SK-N-SH treated with all-trans-retinoic acid at 6 μM for 48 hours (cell line): ENCODE measurements around the gene SPTB.

Experiments
- ATAC-seq: fragments of 200-7000 bp; cut with Tn5 transposase; 3 replicates; pipeline ENCODE4 v1.9.1; 2020; ENCODE audit warnings: mild to moderate bottlenecking, moderate library complexity
- BACH2 ChIP-seq: fragments of 250-450 bp; sonication (Bioruptor Pico); IDR thresholded peaks from 2 replicates; pipeline ENCODE4 v1.9.0; 2021; ENCODE audit warnings: mild to moderate bottlenecking, borderline replicate concordance
- CSDC2 ChIP-seq: fragments of 250-450 bp; sonication (Bioruptor Pico); IDR thresholded peaks from 2 replicates; pipeline ENCODE4 v1.5.0; 2020; ENCODE audit warnings: mild to moderate bottlenecking, moderate library complexity
- ESRRG ChIP-seq: fragments of 250-450 bp; sonication (Bioruptor Pico); IDR thresholded peaks from 2 replicates; pipeline ENCODE4 v1.6.1; 2021; ENCODE audit warnings: mild to moderate bottlenecking
- ISL1 ChIP-seq: fragments of 250-450 bp; sonication (Bioruptor Pico); IDR thresholded peaks from 2 replicates; pipeline ENCODE4 v2.1.2; 2022; ENCODE audit warnings: mild to moderate bottlenecking, moderate library complexity
- OSR1 ChIP-seq: fragments of 250-450 bp; sonication (Bioruptor Pico); IDR thresholded peaks from 2 replicates; pipeline ENCODE4 v1.8.0; 2022; ENCODE audit warnings: moderate library complexity, mild to moderate bottlenecking, inconsistent platforms
- PPARA ChIP-seq: fragments of 250-450 bp; sonication (Bioruptor Pico); IDR thresholded peaks from 2 replicates; pipeline ENCODE4 v1.5.0; 2020; ENCODE audit warnings: mild to moderate bottlenecking, borderline replicate concordance
- RARB ChIP-seq: fragments of 250-450 bp; sonication (Bioruptor Pico); IDR thresholded peaks from 2 replicates; pipeline ENCODE4 v1.8.0; 2021; ENCODE audit warnings: mild to moderate bottlenecking, moderate library complexity
- SNAI2 ChIP-seq: fragments of 250-450 bp; sonication (Bioruptor Pico); IDR thresholded peaks from 2 replicates; pipeline ENCODE4 v1.5.0; 2020; ENCODE audit warnings: mild to moderate bottlenecking, moderate library complexity
- TCF4 ChIP-seq: fragments of 250-450 bp; sonication (Bioruptor Pico); IDR thresholded peaks from 2 replicates; pipeline ENCODE4 v1.8.0; 2021; ENCODE audit warnings: mild to moderate bottlenecking, moderate library complexity, borderline replicate concordance
- ZFP3 ChIP-seq: fragments of 250-450 bp; sonication (Bioruptor Pico); IDR thresholded peaks from 2 replicates; pipeline ENCODE4 v1.5.0; 2020; ENCODE audit warnings: mild to moderate bottlenecking, moderate library complexity
- ZFP30 ChIP-seq: fragments of 450-650 bp; formaldehyde crosslinking; IDR thresholded peaks from 2 replicates; pipeline ENCODE4 v1.5.0; 2022; ENCODE audit warnings: mild to moderate bottlenecking, moderate library complexity
- ZNF70 ChIP-seq: fragments of 450-650 bp; formaldehyde crosslinking; IDR thresholded peaks from 2 replicates; pipeline ENCODE4 v1.5.0; 2020; ENCODE audit warnings: mild to moderate bottlenecking, moderate library complexity
- ZNF8 ChIP-seq: fragments of 450-650 bp; formaldehyde crosslinking; IDR thresholded peaks from 2 replicates; pipeline ENCODE4 v1.5.0; 2020; ENCODE audit warnings: mild to moderate bottlenecking, moderate library complexity
- TF ChIP-seq, protein P1 (sequence below): fragments of 250-450 bp; sonication (Bioruptor Pico); IDR thresholded peaks from 2 replicates; pipeline ENCODE4 v1.5.0; 2020; ENCODE audit warnings: mild to moderate bottlenecking, moderate library complexity
- TF ChIP-seq, protein P2 (sequence below): fragments of 250-450 bp; sonication (Bioruptor Pico); IDR thresholded peaks from 2 replicates; pipeline ENCODE4 v1.8.0; 2020; ENCODE audit warnings: mild to moderate bottlenecking, moderate library complexity, borderline replicate concordance
- TF ChIP-seq, protein P3 (sequence below): fragments of 250-450 bp; sonication (Bioruptor Pico); IDR thresholded peaks from 2 replicates; pipeline ENCODE4 v1.8.0; 2021; ENCODE audit warnings: low read depth, mild to moderate bottlenecking, moderate library complexity, borderline replicate concordance
- TF ChIP-seq, protein P4 (sequence below): fragments of 250-450 bp; sonication (Bioruptor Pico); IDR thresholded peaks from 2 replicates; pipeline ENCODE4 v1.5.1; 2020; ENCODE audit warnings: low read depth, mild to moderate bottlenecking, moderate library complexity

The SPTB gene

DNA sequence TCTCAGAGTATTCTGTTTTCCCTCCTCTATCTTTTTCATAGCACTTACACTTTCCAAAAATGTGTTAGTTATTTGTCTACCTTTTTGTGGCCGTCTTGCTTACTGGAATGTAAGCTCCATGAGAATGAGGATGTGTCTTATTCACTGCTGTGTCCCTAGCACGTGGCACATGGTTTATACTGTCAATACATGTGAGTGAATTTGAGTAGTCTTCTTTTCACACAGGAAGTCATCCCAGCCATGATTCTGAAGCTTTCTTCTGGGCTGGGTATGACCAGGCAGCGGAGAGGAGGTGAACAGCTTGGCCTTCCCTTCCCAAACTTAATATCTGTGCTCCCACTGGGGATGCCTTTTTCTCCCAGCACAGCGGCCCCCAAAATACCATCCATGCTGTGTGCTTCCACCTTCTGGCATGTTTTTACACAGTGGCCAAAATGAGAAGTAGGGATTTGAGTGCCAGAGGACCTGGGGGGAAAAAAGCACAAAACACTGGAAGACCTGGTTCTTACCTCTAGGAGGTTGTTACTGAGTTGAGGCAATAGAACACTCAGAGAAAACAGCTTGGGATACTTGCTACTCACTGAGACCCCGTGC, 165.2 kb downstream of the SPTB start:
- ATAC-seq = no peak

DNA sequence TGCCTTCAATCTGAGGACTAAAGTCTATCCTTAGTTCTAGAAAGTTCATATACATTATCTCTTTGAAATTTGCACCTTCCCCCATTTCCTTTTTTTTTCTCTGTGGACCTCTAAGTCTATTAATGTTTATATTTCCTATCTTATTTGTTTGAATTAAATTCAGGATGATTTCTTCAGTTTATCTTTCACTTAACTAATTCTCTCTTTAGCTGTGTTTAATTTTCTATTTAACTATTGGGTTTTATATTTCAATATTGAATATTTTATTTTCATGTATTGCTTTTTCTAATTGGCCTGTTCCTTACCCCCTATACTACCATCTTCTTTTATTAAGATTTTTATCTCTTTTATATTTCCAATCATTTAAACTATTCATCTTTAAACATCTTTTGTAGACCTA, 166.0 kb downstream of the SPTB start:
- TF ChIP-seq OSR1 (CRISPR knock-in tag) = no peak
- TF ChIP-seq ZFP30 = peak; percentile 93
- ATAC-seq = no peak

More for the DNA sequence above, 165.2 kb downstream of the SPTB start:
- TF ChIP-seq, protein P1, sequence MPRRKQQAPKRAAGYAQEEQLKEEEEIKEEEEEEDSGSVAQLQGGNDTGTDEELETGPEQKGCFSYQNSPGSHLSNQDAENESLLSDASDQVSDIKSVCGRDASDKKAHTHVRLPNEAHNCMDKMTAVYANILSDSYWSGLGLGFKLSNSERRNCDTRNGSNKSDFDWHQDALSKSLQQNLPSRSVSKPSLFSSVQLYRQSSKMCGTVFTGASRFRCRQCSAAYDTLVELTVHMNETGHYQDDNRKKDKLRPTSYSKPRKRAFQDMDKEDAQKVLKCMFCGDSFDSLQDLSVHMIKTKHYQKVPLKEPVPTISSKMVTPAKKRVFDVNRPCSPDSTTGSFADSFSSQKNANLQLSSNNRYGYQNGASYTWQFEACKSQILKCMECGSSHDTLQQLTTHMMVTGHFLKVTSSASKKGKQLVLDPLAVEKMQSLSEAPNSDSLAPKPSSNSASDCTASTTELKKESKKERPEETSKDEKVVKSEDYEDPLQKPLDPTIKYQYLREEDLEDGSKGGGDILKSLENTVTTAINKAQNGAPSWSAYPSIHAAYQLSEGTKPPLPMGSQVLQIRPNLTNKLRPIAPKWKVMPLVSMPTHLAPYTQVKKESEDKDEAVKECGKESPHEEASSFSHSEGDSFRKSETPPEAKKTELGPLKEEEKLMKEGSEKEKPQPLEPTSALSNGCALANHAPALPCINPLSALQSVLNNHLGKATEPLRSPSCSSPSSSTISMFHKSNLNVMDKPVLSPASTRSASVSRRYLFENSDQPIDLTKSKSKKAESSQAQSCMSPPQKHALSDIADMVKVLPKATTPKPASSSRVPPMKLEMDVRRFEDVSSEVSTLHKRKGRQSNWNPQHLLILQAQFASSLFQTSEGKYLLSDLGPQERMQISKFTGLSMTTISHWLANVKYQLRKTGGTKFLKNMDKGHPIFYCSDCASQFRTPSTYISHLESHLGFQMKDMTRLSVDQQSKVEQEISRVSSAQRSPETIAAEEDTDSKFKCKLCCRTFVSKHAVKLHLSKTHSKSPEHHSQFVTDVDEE (CRISPR knock-in tag) = no peak
- TF ChIP-seq OSR1 (CRISPR knock-in tag) = no peak

DNA sequence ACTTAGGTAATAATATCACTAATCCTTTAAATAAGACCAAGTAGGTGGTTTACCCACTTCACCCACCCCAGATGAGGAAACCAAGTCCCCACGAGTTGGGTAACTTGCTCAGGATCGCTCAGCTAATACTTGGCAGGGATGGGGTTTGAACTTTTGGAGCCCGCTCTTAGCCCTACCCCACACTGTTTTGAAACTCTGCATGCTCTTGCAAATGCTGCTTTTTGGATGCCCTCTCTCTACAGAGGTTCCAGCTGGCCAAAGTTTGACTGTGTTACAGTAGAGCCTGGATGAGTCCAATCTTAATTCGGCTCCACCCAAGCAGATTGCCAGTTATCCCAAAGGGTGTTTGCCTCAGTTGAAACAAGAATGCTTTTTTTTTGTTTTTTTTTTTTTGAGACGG, 168.7 kb downstream of the SPTB start:
- no peak for ATAC-seq
- no peak for TF ChIP-seq SNAI2 (CRISPR knock-in tag)
- TF ChIP-seq ZNF8 = no peak
- TF ChIP-seq ISL1 (CRISPR knock-in tag) = no peak
- TF ChIP-seq, protein P2, sequence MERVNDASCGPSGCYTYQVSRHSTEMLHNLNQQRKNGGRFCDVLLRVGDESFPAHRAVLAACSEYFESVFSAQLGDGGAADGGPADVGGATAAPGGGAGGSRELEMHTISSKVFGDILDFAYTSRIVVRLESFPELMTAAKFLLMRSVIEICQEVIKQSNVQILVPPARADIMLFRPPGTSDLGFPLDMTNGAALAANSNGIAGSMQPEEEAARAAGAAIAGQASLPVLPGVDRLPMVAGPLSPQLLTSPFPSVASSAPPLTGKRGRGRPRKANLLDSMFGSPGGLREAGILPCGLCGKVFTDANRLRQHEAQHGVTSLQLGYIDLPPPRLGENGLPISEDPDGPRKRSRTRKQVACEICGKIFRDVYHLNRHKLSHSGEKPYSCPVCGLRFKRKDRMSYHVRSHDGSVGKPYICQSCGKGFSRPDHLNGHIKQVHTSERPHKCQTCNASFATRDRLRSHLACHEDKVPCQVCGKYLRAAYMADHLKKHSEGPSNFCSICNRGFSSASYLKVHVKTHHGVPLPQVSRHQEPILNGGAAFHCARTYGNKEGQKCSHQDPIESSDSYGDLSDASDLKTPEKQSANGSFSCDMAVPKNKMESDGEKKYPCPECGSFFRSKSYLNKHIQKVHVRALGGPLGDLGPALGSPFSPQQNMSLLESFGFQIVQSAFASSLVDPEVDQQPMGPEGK (CRISPR knock-in tag) = no peak
- TF ChIP-seq ESRRG (CRISPR knock-in tag) = no peak
- no peak for TF ChIP-seq PPARA (CRISPR knock-in tag)
- no peak for TF ChIP-seq ZFP3 (CRISPR knock-in tag)
- TF ChIP-seq ZNF70 (CRISPR knock-in tag) = no peak
- no peak for TF ChIP-seq RARB
- TF ChIP-seq, all 23 proteins: peak for 0

DNA sequence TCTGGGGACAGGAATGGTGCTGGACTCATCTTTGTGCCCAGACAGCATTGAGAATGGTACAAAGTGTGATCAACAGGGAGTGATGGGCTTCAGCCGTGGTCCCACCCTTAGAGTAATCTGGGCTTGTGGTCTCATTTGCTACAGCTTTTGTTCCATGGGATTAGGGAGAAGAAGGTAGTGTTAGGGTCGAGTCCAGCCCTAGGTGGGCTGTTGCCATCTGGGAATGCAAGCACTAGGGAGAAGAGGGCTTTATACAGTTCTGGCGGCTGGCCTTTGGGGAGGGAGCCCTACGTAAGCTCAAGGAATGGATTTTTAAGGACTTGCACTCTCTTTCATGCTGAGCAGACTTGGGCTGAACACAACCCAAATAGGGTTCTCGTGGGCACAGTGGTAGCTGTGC, 170.6 kb downstream of the SPTB start:
- TF ChIP-seq, protein P3, sequence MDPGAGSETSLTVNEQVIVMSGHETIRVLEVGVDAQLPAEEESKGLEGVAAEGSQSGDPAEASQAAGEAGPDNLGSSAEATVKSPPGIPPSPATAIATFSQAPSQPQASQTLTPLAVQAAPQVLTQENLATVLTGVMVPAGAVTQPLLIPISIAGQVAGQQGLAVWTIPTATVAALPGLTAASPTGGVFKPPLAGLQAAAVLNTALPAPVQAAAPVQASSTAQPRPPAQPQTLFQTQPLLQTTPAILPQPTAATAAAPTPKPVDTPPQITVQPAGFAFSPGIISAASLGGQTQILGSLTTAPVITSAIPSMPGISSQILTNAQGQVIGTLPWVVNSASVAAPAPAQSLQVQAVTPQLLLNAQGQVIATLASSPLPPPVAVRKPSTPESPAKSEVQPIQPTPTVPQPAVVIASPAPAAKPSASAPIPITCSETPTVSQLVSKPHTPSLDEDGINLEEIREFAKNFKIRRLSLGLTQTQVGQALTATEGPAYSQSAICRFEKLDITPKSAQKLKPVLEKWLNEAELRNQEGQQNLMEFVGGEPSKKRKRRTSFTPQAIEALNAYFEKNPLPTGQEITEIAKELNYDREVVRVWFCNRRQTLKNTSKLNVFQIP (CRISPR knock-in tag) = no peak
- TF ChIP-seq, protein P2 (CRISPR knock-in tag) = no peak
- TF ChIP-seq, protein P4, sequence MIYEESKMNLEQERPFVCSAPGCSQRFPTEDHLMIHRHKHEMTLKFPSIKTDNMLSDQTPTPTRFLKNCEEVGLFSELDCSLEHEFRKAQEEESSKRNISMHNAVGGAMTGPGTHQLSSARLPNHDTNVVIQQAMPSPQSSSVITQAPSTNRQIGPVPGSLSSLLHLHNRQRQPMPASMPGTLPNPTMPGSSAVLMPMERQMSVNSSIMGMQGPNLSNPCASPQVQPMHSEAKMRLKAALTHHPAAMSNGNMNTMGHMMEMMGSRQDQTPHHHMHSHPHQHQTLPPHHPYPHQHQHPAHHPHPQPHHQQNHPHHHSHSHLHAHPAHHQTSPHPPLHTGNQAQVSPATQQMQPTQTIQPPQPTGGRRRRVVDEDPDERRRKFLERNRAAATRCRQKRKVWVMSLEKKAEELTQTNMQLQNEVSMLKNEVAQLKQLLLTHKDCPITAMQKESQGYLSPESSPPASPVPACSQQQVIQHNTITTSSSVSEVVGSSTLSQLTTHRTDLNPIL (CRISPR knock-in tag) = no peak
- TF ChIP-seq CSDC2 (no peak), BACH2 (CRISPR knock-in tag) (no peak), RARB (no peak), OSR1 (CRISPR knock-in tag) (no peak), SNAI2 (CRISPR knock-in tag) (no peak), TCF4 (no peak), ZFP30 (no peak)
- ATAC-seq = no peak
